ENCODE measurements around the gene DNASE1L3. TPM values are rescaled to one million over a fixed set of nuclear protein-coding genes. Genes with fewer than 3 reads are reported as not detected.

DNASE1L3 gene
- total and polyA plus RNA-seq, 2 of the 4 experiments (the other 2 are of a cell fraction): not detected

- intact Hi-C loops (cut with micrococcal nuclease): no loop called here
- no peak overlapping the region for H3K9ac ChIP-seq (ENCODE audit: low read depth, low read length)
- H2BK15ac ChIP-seq (ENCODE audit: low read depth, low read length): no peak overlapping the region
- no peak overlapping the region for H2AK9ac ChIP-seq (replicated peaks; ENCODE audit: low read depth, low read length, poor library complexity)
- dilution Hi-C loops (cut with HindIII; ENCODE audit: low sequenced_read_pairs, unreplicated experiment): no loop called here
- H3K79me1 ChIP-seq (ENCODE audit: low read depth in 1 of 2, low read length in 2 of 2): no peaks in the 10 kb centered on the region
- no peak overlapping the region for H3K23ac ChIP-seq (ENCODE audit: low read depth, low read length)
- no peaks in the 10 kb centered on the region for H3K9me1 ChIP-seq (ENCODE audit: insufficient read depth, low read length)
- H2AK5ac ChIP-seq (ENCODE audit: low read depth, low read length): no peak overlapping the region
- H3K14ac ChIP-seq (replicated peaks; ENCODE audit: low read depth, low read length): no peak overlapping the region
- H4K91ac ChIP-seq (ENCODE audit: insufficient read depth, low read depth, low read length): no peak overlapping the region
- H4K8ac ChIP-seq (ENCODE audit: low read depth in 2 of 2, low read length in 2 of 2): no peak overlapping the region
- H3K56ac ChIP-seq (ENCODE audit: extremely low read depth, insufficient read depth, low read length): no peak overlapping the region
- H2BK120ac ChIP-seq (ENCODE audit: low read depth, low read length): no peak overlapping the region
- H3K9me3 ChIP-seq (ENCODE audit: control insufficient read depth, insufficient read depth, low read length): no peaks in the 10 kb centered on the region
- no peaks in the 10 kb centered on the region for H3K36me3 ChIP-seq (ENCODE audit: control insufficient read depth, insufficient read depth, low read length)
- H4K20me1 ChIP-seq (ENCODE audit: insufficient read depth, low read length): no peaks in the 10 kb centered on the region
- H3K4me2 ChIP-seq (ENCODE audit: low read depth, low read length): no peak overlapping the region
- H3K4me1 ChIP-seq (ENCODE audit: control insufficient read depth, insufficient read depth, low read length): no peaks in the 10 kb centered on the region
- H2BK5ac ChIP-seq (ENCODE audit: low read depth, low read length, poor library complexity, severe bottlenecking): no peak overlapping the region
- no peak overlapping the region for H2BK20ac ChIP-seq (ENCODE audit: low read depth, low read length)
- no peak overlapping the region for H3K27ac ChIP-seq (ENCODE audit: insufficient read depth, low read length)
- ATAC-seq (ENCODE audit: low read depth): no peak
- no peak overlapping the region for H3K4me3 ChIP-seq (ENCODE audit: insufficient read depth, low read depth, low read length)
- BruUV-seq (replicated peaks): no TSS peak
- WGBS, 2 experiments (ENCODE audit: extremely low coverage in 2 of 2, insufficient read length in 1 of 2): 75% methylated on average over 2 of the region's 12 CpGs; no CpG with 5 or more reads in 1 of the 2 experiments
- H3K27me3 ChIP-seq (ENCODE audit: control insufficient read depth, insufficient read depth, low read length): 0 out of 2 replicates have a peak, but pooled peaks cover 2% of the 10 kb centered on the region
- H3K4ac ChIP-seq (ENCODE audit: low read depth, low read length): no peak overlapping the region
- in situ Hi-C loops (cut with MboI; ENCODE audit: low sequenced_read_pairs): loop anchor here (25.0 kb wide), 1 partner anchor 218 kb away; no protein-coding TSS in a partner anchor
- ChIA-PET CTCF (no interaction called here), POLR2A (ENCODE audit: unreplicated experiment) (no interaction called here)
- H4K5ac ChIP-seq (ENCODE audit: low read depth, low read length): no peak overlapping the region
- H2AFZ ChIP-seq (replicated peaks; ENCODE audit: low read length, poor library complexity): no peak overlapping the region
- no peak for TF ChIP-seq BHLHE40 (IDR thresholded peaks at IDR 0.05; ENCODE audit: low read depth, low read length)
- no peak for TF ChIP-seq NFE2L2 (IDR thresholded peaks at IDR 0.05; ENCODE audit: low read depth, low read length)
- no peak for TF ChIP-seq MAZ (IDR thresholded peaks at IDR 0.05; ENCODE audit: borderline replicate concordance, low read depth, low read length)
- no peak overlapping the region for H3K18ac ChIP-seq (ENCODE audit: low read depth, low read length)
- no peak for DNase-seq
Observed at GRCh38 chr3:58193682-58194407, 16.9 kb downstream of the DNASE1L3 start.

Data from IMR-90 (cell line).